SK-N-SH (cell line): ENCODE data around the gene ARHGEF12.

Experiments
- EP300 ChIP-seq, 2 experiments: IDR thresholded peaks; 2 replicates each; pipeline versions ENCODE4 v1.4.0 to v1.6.1; 2012; ENCODE audit warnings: borderline replicate concordance in 1 of 2, low read depth in 1 of 2, low read length in 1 of 2
- FOSL2 ChIP-seq: IDR thresholded peaks from 2 replicates; pipeline ENCODE4 v1.4.0; 2012; ENCODE audit warnings: low read depth, mild to moderate bottlenecking, moderate library complexity, borderline replicate concordance
- GATA2 ChIP-seq: sonication (generic); formaldehyde crosslinking; IDR thresholded peaks from 2 replicates; pipeline ENCODE4 v1.5.0; 2020; ENCODE audit warnings: mild to moderate bottlenecking, missing genetic modification reagents
- MXI1 ChIP-seq: IDR thresholded peaks from 2 replicates; pipeline ENCODE4 v1.6.1; 2012; ENCODE audit warnings: mild to moderate bottlenecking, low read depth, low read length, improper control_type of control experiment
- RAD21 ChIP-seq: IDR thresholded peaks from 2 replicates; pipeline ENCODE4 v1.6.1; 2012; ENCODE audit warnings: mild to moderate bottlenecking, low read length
- RCOR1 ChIP-seq: fragments of 150-350 bp; IDR thresholded peaks from 2 replicates; pipeline ENCODE4 v1.6.1; 2017; ENCODE audit warnings: antibody characterized with exemption, low read length
- RFX5 ChIP-seq: IDR thresholded peaks from 2 replicates; pipeline ENCODE4 v1.6.1; 2012; ENCODE audit warnings: mild to moderate bottlenecking, improper control_type of control experiment, low read length
- TF ChIP-seq, protein P1 (sequence below): fragments of 200-600 bp; sonication (generic); IDR thresholded peaks from 2 replicates; pipeline ENCODE4 v1.6.1; 2017; ENCODE audit warnings: antibody characterized with exemption, mild to moderate bottlenecking, moderate library complexity
- TF ChIP-seq, protein P2 (sequence below): fragments of 150-350 bp; IDR thresholded peaks from 2 replicates; pipeline ENCODE4 v1.6.1; 2017; ENCODE audit warnings: antibody characterized with exemption, low read length, low read depth, borderline replicate concordance
- TF ChIP-seq, protein P3 (sequence below): IDR thresholded peaks from 2 replicates; pipeline ENCODE4 v1.6.1; 2012; ENCODE audit warnings: mild to moderate bottlenecking, low read depth, low read length, moderate library complexity

DNA sequence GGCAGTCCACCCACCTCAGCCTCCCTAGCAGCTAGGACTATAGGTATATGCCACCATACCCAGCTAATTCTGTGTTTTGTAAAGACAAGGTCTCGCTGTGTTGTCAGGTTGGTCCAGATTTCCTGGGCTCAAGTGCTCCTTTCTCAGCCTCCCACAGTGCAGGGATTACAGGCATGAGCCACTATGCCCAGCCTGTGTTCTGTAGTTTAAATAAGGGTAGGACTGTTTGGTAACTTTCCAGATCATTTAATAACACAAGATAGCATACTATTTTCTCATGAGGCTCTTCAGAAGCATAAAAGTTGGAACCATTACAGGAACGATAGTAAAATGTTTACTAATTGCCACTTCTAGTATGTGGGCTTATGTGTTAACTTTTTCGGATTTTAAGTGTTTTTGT lies 137.3 kb downstream of the ARHGEF12 start:
- no peak for TF ChIP-seq RCOR1
- TF ChIP-seq, protein P1, sequence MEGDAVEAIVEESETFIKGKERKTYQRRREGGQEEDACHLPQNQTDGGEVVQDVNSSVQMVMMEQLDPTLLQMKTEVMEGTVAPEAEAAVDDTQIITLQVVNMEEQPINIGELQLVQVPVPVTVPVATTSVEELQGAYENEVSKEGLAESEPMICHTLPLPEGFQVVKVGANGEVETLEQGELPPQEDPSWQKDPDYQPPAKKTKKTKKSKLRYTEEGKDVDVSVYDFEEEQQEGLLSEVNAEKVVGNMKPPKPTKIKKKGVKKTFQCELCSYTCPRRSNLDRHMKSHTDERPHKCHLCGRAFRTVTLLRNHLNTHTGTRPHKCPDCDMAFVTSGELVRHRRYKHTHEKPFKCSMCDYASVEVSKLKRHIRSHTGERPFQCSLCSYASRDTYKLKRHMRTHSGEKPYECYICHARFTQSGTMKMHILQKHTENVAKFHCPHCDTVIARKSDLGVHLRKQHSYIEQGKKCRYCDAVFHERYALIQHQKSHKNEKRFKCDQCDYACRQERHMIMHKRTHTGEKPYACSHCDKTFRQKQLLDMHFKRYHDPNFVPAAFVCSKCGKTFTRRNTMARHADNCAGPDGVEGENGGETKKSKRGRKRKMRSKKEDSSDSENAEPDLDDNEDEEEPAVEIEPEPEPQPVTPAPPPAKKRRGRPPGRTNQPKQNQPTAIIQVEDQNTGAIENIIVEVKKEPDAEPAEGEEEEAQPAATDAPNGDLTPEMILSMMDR = no peak
- TF ChIP-seq RAD21 = no peak
- TF ChIP-seq EP300 (IDR thresholded peaks at IDR 0.05; ENCODE audit: borderline replicate concordance in 1 of 2, low read depth in 1 of 2, low read length in 1 of 2) = no peak
- TF ChIP-seq, protein P2, sequence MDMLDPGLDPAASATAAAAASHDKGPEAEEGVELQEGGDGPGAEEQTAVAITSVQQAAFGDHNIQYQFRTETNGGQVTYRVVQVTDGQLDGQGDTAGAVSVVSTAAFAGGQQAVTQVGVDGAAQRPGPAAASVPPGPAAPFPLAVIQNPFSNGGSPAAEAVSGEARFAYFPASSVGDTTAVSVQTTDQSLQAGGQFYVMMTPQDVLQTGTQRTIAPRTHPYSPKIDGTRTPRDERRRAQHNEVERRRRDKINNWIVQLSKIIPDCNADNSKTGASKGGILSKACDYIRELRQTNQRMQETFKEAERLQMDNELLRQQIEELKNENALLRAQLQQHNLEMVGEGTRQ = no peak
- TF ChIP-seq GATA2 = no peak
- no peak for TF ChIP-seq FOSL2
- TF ChIP-seq, protein P3, sequence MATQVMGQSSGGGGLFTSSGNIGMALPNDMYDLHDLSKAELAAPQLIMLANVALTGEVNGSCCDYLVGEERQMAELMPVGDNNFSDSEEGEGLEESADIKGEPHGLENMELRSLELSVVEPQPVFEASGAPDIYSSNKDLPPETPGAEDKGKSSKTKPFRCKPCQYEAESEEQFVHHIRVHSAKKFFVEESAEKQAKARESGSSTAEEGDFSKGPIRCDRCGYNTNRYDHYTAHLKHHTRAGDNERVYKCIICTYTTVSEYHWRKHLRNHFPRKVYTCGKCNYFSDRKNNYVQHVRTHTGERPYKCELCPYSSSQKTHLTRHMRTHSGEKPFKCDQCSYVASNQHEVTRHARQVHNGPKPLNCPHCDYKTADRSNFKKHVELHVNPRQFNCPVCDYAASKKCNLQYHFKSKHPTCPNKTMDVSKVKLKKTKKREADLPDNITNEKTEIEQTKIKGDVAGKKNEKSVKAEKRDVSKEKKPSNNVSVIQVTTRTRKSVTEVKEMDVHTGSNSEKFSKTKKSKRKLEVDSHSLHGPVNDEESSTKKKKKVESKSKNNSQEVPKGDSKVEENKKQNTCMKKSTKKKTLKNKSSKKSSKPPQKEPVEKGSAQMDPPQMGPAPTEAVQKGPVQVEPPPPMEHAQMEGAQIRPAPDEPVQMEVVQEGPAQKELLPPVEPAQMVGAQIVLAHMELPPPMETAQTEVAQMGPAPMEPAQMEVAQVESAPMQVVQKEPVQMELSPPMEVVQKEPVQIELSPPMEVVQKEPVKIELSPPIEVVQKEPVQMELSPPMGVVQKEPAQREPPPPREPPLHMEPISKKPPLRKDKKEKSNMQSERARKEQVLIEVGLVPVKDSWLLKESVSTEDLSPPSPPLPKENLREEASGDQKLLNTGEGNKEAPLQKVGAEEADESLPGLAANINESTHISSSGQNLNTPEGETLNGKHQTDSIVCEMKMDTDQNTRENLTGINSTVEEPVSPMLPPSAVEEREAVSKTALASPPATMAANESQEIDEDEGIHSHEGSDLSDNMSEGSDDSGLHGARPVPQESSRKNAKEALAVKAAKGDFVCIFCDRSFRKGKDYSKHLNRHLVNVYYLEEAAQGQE = no peak
- TF ChIP-seq RFX5 = no peak
- no peak for TF ChIP-seq MXI1
